Lung (tissue), 12 donors: ENCODE data around the gene CNKSR3. TPM values are rescaled to one million over a fixed set of nuclear protein-coding genes. Genes with fewer than 3 reads are reported as not detected.

Experiments
- ATAC-seq: fragments of 200-7000 bp; cut with Tn5 transposase; one replicate; pipeline ENCODE4 v1.9.1; 2020; ENCODE audit warnings: moderate number of reproducible peaks; ENCODE audit not compliant: insufficient read depth, low FRiP score
- DNase-seq, 3 donors: peaks; one replicate each; pipeline ENCODE4 v3.0.0-alpha.2; 2013 to 2017
- H3K27ac ChIP-seq, 2 donors: one replicate each; pipeline ENCODE4 v1.5.1; 2013; ENCODE audit warnings: mild to moderate bottlenecking in 2 of 2, moderate library complexity in 2 of 2, control low read depth in 1 of 2, inconsistent platforms in 1 of 2, low read depth in 1 of 2, low read length in 1 of 2
- H3K27me3 ChIP-seq, 3 donors: one replicate each; pipeline ENCODE4 v1.5.1; 2013; ENCODE audit warnings: low read length in 2 of 3; ENCODE audit not compliant: control insufficient read depth in 3 of 3, insufficient read depth in 3 of 3
- H3K36me3 ChIP-seq, 4 donors: one replicate each; pipeline ENCODE4 v1.5.1; 2013; ENCODE audit warnings: low read length in 4 of 4, mild to moderate bottlenecking in 1 of 4, moderate library complexity in 1 of 4; ENCODE audit not compliant: control insufficient read depth in 4 of 4, insufficient read depth in 4 of 4
- H3K4me1 ChIP-seq, 5 donors: one replicate each; pipeline ENCODE4 v1.5.1; 2013; ENCODE audit warnings: low read length in 5 of 5, mild to moderate bottlenecking in 2 of 5, moderate library complexity in 1 of 5; ENCODE audit not compliant: control insufficient read depth in 5 of 5, insufficient read depth in 5 of 5
- H3K4me3 ChIP-seq: one replicate; pipeline ENCODE4 v1.5.1; 2013; ENCODE audit warnings: mild to moderate bottlenecking, control low read depth, moderate library complexity
- H3K9ac ChIP-seq, 2 donors: one replicate each; pipeline ENCODE4 v1.5.1; 2013; ENCODE audit warnings: low read length in 2 of 2, control low read depth in 1 of 2; ENCODE audit not compliant: insufficient read depth in 1 of 2
- H3K9me3 ChIP-seq, 4 donors: one replicate each; pipeline ENCODE4 v1.5.1; 2013; ENCODE audit warnings: low read length in 3 of 4, mild to moderate bottlenecking in 1 of 4, moderate library complexity in 1 of 4; ENCODE audit not compliant: control insufficient read depth in 4 of 4, insufficient read depth in 3 of 4
- CTCF ChIP-seq: IDR thresholded peaks from 2 replicates; pipeline ENCODE4 v1.5.1; 2012; ENCODE audit warnings: mild to moderate bottlenecking; ENCODE audit errors: control extremely low read depth, extremely low read depth
- WGBS, 2 donors: extraction: QIAGEN DNeasy Blood & Tissue Kit; methylation state at CpG; one replicate each; pipeline ENCODE4 v1.1.7; 2013; 5-methylcytosine and 5-hydroxymethylcytosine counted together
- polyA plus RNA-seq, 2 donors: library from polyadenylated mRNA; stranded (reverse); fragments of 200-250 nt; gene quantifications; one replicate each; pipeline ENCODE4 v1.2.1, GENCODE V29; 2013
- total RNA-seq, 2 donors: library from RNA; depleted of rRNA in 1 of 2; stranded (reverse); fragments of >200 nt in 1 of 2; gene quantifications; one replicate each; pipeline ENCODE4 v1.2.1, GENCODE V29; 2014 to 2021
- donor health status: control.
- donor health status: control.
- donor health status: Bipolar disorder and iron deficiency.
- donor health status: healthy.
- donor health status: DM: yes; HTN: yes; CAD: no.

Gene CNKSR3
- total and polyA plus RNA-seq, 4 donors: 3.5 to 23.9 (median 13.7) TPM

GRCh38 chr6:154536999-154537398, 26.5 kb upstream of the CNKSR3 start:
- WGBS, 2 donors: 95 to 97% methylated on average over 3 of the region's 3 CpGs
- no peaks in the 10 kb centered on the region for H3K9me3 ChIP-seq
- H3K27me3 ChIP-seq: no peaks in the 10 kb centered on the region
- ATAC-seq (no peak), DNase-seq (no peak)
- H3K9ac ChIP-seq: peak overlapping the region in 1 of 2 donors; percentile 23
- H3K4me1 ChIP-seq: peaks cover 0 to 36% (median 3%) of the 10 kb centered on the region in 5 donors
- no peak overlapping the region for H3K4me3 ChIP-seq
- no peaks in the 10 kb centered on the region for H3K36me3 ChIP-seq
- no peak for TF ChIP-seq CTCF
- H3K27ac ChIP-seq: no peak overlapping the region

- Histone ChIP-seq H3K9me3 (no peaks in the 10 kb centered on the region), H3K4me1 (peaks cover 0 to 36% (median 3%) of the 10 kb centered on the region in 5 donors), H3K4me3 (no peak overlapping the region), H3K36me3 (no peaks in the 10 kb centered on the region), H3K9ac (no peak overlapping the region), H3K27me3 (no peaks in the 10 kb centered on the region), H3K27ac (no peak overlapping the region)
- WGBS, 2 donors: 86 to 88% methylated on average over 7 of the region's 7 CpGs
- TF ChIP-seq CTCF: no peak
- no peak for ATAC-seq
- DNase-seq: no peak
These were observed 25.8 kb upstream of the CNKSR3 start for GRCh38 chr6:154536255-154536654.

- H3K4me1 ChIP-seq: peaks cover 0 to 36% (median 3%) of the 10 kb centered on the region in 5 donors
- ATAC-seq: no peak
- TF ChIP-seq CTCF: no peak
- H3K4me3 ChIP-seq: no peak overlapping the region
- H3K27me3 ChIP-seq: no peaks in the 10 kb centered on the region
- H3K9me3 ChIP-seq: no peaks in the 10 kb centered on the region
- 92% methylated on average over 2 of the region's 2 CpGs for WGBS, 2 donors
- H3K36me3 ChIP-seq: no peaks in the 10 kb centered on the region
- no peak for DNase-seq
- H3K9ac ChIP-seq: no peak overlapping the region
- no peak overlapping the region for H3K27ac ChIP-seq
These were observed 25.4 kb upstream of the CNKSR3 start for GRCh38 chr6:154535851-154536250.

- ATAC-seq (no peak), DNase-seq (peak in 2 of 3 donors; percentile 87 to 90)
- peaks cover 0 to 36% (median 3%) of the 10 kb centered on the region in 5 donors for H3K4me1 ChIP-seq
- H3K4me3 ChIP-seq: no peak overlapping the region
- WGBS, 2 donors: 72 to 81% methylated on average over 3 of the region's 3 CpGs
- H3K36me3 ChIP-seq: no peaks in the 10 kb centered on the region
- H3K27ac ChIP-seq: no peak overlapping the region
- H3K9ac ChIP-seq: no peak overlapping the region
- H3K9me3 ChIP-seq: no peaks in the 10 kb centered on the region
- no peaks in the 10 kb centered on the region for H3K27me3 ChIP-seq
- TF ChIP-seq CTCF: no peak
These were observed 24.7 kb upstream of the CNKSR3 start for GRCh38 chr6:154535147-154535546.
